BJ (cell line): ENCODE data around the gene UNC5A. TPM values are rescaled to one million over a fixed set of nuclear protein-coding genes. Genes with fewer than 3 reads are reported as not detected.

ENCODE experiments used
- CTCF ChIA-PET: fragments of 350-600 bp; formaldehyde crosslinking; extraction: SDS; loops from one replicate; lab custom pipeline; 2021; ENCODE audit warnings: antibody characterized with exemption, inconsistent platforms; lab: Yijun Ruan, JAX
- POLR2A ChIA-PET: fragments of 300-600 bp; sonication (Branson Sonifier 250); formaldehyde crosslinking; extraction: SDS; loops from one replicate; lab custom pipeline; 2021; ENCODE audit warnings: antibody characterized with exemption; lab: Charles Lee
- DNase-seq: peaks from one replicate; pipeline ENCODE4 v3.0.0-alpha.2; 2011; ENCODE audit warnings: low read depth
- H3K27me3 ChIP-seq: 2 replicates; pipeline ENCODE4 v1.6.0; 2011; ENCODE audit warnings: low read length; ENCODE audit not compliant: control insufficient read depth, insufficient read depth
- H3K36me3 ChIP-seq: 2 replicates; pipeline ENCODE4 v1.5.1; 2011; ENCODE audit warnings: low read length; ENCODE audit not compliant: control insufficient read depth, insufficient read depth
- H3K4me3 ChIP-seq: 2 replicates; pipeline ENCODE4 v1.5.1; 2011; ENCODE audit warnings: low read depth, mild to moderate bottlenecking, control low read depth, low read length
- CTCF ChIP-seq: IDR thresholded peaks from 2 replicates; pipeline ENCODE4 v1.5.1; 2011; ENCODE audit warnings: low read depth, mild to moderate bottlenecking, control low read depth, inconsistent platforms, low read length, moderate library complexity; ENCODE audit not compliant: insufficient read depth
- polyA plus RNA-seq: library from polyadenylated mRNA; depleted of rRNA; stranded (reverse); fragments of >200 nt; gene quantifications from 2 replicates; pipeline ENCODE4 v1.2.3, GENCODE V29; 2011

The UNC5A gene
- polyA plus RNA-seq, 1 experiment = not detected

- Histone ChIP-seq H3K4me3 (no peak overlapping the region), H3K27me3 (peaks cover 21% of the 10 kb centered on the region), H3K36me3 (no peaks in the 10 kb centered on the region)
- CTCF ChIA-PET = no interaction called here
- POLR2A ChIA-PET = no interaction called here
- no peak for DNase-seq
- no peak for TF ChIP-seq CTCF
Measured at GRCh38 chr5:176878906-176879662, 68.7 kb downstream of the UNC5A start.

- ChIA-PET POLR2A (no interaction called here), CTCF (interaction anchor here (0.5 kb wide), 1 partner anchor 72 kb away, joined by 3 read pairs; no protein-coding TSS in a partner anchor)
- DNase-seq = no peak
- Histone ChIP-seq H3K4me3 (no peak overlapping the region), H3K27me3 (peaks cover 18% of the 10 kb centered on the region), H3K36me3 (no peaks in the 10 kb centered on the region)
- TF ChIP-seq CTCF = no peak
Measured at GRCh38 chr5:176879663-176880361, 69.5 kb downstream of the UNC5A start.

GRCh38 chr5:176880366-176881020 lies 70.1 kb downstream of the UNC5A start:
- TF ChIP-seq CTCF = no peak
- POLR2A ChIA-PET = no interaction called here
- no peak for DNase-seq
- Histone ChIP-seq H3K27me3 (peaks cover 18% of the 10 kb centered on the region), H3K4me3 (no peak overlapping the region), H3K36me3 (no peaks in the 10 kb centered on the region)
- CTCF ChIA-PET = interaction anchor here (0.5 kb wide), 1 partner anchor 73 kb away, joined by 3 read pairs; no protein-coding TSS in a partner anchor

GRCh38 chr5:176881021-176881749 lies 70.8 kb downstream of the UNC5A start:
- no peak for DNase-seq
- Histone ChIP-seq H3K27me3 (peaks cover 14% of the 10 kb centered on the region), H3K4me3 (no peak overlapping the region), H3K36me3 (no peaks in the 10 kb centered on the region)
- ChIA-PET POLR2A (no interaction called here), CTCF (interaction anchor here (1.1 to 1.4 kb wide), 2 partner anchors 8 to 220 kb away, joined by 3 read pairs; no protein-coding TSS in a partner anchor)
- TF ChIP-seq CTCF = no peak
